ENCODE measurements around the gene CNOT1. TPM values are rescaled to one million over a fixed set of nuclear protein-coding genes. Genes with fewer than 3 reads are reported as not detected.

The CNOT1 gene
- polyA plus RNA-seq, 1 experiment, result 151 TPM

DNA sequence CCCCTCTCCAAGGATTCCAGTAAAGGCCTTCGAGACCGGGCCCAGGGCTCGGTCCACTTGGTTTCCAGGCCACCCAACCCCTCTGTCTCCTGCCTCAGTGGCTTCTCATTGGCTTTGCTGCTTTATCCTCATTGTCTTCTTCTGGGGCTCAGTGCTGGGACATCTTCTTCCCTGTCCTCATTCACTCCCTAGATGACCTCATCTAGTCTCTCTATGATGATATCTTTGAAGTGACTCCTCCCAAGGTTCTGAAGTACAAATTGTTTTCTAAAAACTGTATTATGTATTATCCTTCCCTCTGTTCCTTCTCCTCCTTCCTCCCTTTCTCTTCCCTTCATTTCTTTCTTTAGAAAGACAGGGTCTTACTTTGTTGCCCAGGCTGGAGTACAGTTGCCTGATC lies 156.8 kb downstream of the CNOT1 start:
- no peak overlapping the region for H3K27ac ChIP-seq (ENCODE audit: low read depth, low read length)
- DNase-seq (ENCODE audit: low read depth, low spot score), result no peak
- H3K9me3 ChIP-seq (ENCODE audit: control insufficient read depth, insufficient read depth, low read length), result no peaks in the 10 kb centered on the region
- ChIA-PET CTCF (interaction anchor here (0.5 to 1.4 kb wide), 4 partner anchors 12 to 137 kb away, joined by 3 to 7 read pairs (median 4); no protein-coding TSS in a partner anchor), POLR2A (no interaction called here)
- TF ChIP-seq, protein P1, sequence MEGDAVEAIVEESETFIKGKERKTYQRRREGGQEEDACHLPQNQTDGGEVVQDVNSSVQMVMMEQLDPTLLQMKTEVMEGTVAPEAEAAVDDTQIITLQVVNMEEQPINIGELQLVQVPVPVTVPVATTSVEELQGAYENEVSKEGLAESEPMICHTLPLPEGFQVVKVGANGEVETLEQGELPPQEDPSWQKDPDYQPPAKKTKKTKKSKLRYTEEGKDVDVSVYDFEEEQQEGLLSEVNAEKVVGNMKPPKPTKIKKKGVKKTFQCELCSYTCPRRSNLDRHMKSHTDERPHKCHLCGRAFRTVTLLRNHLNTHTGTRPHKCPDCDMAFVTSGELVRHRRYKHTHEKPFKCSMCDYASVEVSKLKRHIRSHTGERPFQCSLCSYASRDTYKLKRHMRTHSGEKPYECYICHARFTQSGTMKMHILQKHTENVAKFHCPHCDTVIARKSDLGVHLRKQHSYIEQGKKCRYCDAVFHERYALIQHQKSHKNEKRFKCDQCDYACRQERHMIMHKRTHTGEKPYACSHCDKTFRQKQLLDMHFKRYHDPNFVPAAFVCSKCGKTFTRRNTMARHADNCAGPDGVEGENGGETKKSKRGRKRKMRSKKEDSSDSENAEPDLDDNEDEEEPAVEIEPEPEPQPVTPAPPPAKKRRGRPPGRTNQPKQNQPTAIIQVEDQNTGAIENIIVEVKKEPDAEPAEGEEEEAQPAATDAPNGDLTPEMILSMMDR (IDR thresholded peaks at IDR 0.05; ENCODE audit: low read depth, low read length), result no peak
- H3K27me3 ChIP-seq (ENCODE audit: control insufficient read depth, insufficient read depth, low read length), result peaks cover 34% of the 10 kb centered on the region
- no peak overlapping the region for H3K4me3 ChIP-seq (ENCODE audit: low read depth, low read length)

DNA sequence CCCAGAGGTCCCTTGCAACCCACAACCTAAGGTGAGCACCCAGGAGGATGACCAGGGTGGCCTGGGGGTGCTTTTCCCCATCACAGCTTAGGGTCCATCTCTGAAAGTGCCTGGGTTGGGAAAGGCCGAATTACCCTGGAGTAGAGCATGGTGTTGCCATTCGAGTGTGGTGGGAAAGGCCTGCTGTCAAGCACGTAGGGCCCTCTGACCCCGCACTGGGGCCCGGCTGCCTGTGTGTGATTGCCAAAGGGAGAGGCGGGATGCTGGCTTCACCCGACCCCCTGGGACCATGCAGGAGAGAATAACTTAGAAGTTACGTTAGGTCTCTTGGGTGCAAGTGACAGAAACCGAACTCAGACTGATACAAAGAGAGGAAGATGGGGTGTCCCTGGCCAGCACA lies 157.4 kb downstream of the CNOT1 start:
- CTCF ChIA-PET, result no interaction called here

DNA sequence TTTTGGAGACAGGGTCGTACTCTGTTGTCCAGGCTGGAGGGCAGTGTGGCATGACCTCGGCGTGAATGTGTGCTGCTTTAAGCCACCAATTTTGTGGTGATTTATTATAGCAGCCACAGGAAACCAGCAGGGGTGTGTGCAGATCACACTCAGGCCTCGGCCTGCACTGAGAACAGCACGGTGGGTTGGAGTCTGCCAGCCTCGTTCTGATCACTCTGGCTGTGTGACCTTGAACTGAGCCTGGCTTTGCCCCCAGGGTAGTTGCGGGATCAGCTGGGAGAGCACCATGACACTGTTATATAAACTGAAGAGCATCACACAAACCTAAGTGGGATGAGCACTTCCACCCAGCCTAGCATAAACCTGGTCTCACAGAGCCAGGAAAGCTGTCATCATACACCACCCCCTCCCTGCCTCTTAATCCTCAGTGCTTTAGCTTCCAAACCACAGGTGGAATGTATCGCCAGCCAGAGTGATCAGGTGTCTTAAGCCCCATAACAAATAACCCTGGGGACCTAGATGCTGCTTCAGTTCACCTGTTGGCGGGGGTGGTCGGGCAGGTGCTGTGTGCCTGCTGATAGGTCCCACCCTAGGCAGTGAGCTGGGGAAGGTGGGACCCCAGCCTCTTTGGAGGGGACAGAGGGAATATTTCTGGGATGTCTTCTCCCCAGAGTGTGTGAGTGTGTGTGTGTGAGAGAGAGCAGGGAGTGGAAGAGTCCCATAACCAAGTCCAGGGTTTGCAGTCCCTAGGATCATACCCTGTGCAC lies 158.2 kb downstream of the CNOT1 start:
- Histone ChIP-seq H3K4me3 (ENCODE audit: low read depth, low read length) (no peak overlapping the region), H3K9me3 (ENCODE audit: control insufficient read depth, insufficient read depth, low read length) (no peaks in the 10 kb centered on the region), H3K27me3 (ENCODE audit: control insufficient read depth, insufficient read depth, low read length) (peaks cover 40% of the 10 kb centered on the region), H3K27ac (ENCODE audit: low read depth, low read length) (no peak overlapping the region)
- ChIA-PET POLR2A (no interaction called here), CTCF (interaction anchor here (0.6 to 1.4 kb wide), 2 partner anchors 81 to 135 kb away, joined by 4 read pairs; no protein-coding TSS in a partner anchor)
- DNase-seq (ENCODE audit: low read depth, low spot score), result no peak
- TF ChIP-seq, protein P1 (IDR thresholded peaks at IDR 0.05; ENCODE audit: low read depth, low read length), result no peak

More for the DNA sequence above, 157.4 kb downstream of the CNOT1 start:
- TF ChIP-seq, protein P1 (IDR thresholded peaks at IDR 0.05; ENCODE audit: low read depth, low read length), result no peak
- POLR2A ChIA-PET, result no interaction called here
- H3K9me3 ChIP-seq (ENCODE audit: control insufficient read depth, insufficient read depth, low read length), result no peaks in the 10 kb centered on the region
- H3K4me3 ChIP-seq (ENCODE audit: low read depth, low read length), result no peak overlapping the region
- no peak overlapping the region for H3K27ac ChIP-seq (ENCODE audit: low read depth, low read length)
- DNase-seq (ENCODE audit: low read depth, low spot score), result no peak
- H3K27me3 ChIP-seq (ENCODE audit: control insufficient read depth, insufficient read depth, low read length), result peaks cover 34% of the 10 kb centered on the region

Small RNA genes lying within 50 kb of the gene (small RNA-seq; reads per million reads assigned to genes)
- gene RNU6-103P (ENCODE audit: insufficient read length, low read depth) (not detected), gene SNORA46 (ENCODE audit: insufficient read length, low read depth) (686 reads per million, percentile 95 among the genes with 10 or more reads in this experiment), gene SNORA50A (ENCODE audit: insufficient read length, low read depth) (not detected)

Other genes with a start within 250 kb of the CNOT1 start
- 2.5 and 3.3 TPM in 2 replicates for gene GINS3, start 237.4 kb downstream of the CNOT1 start, polyA plus RNA-seq (2011; rRNA removed)
- gene NDRG4, start 129.7 kb downstream of the CNOT1 start, polyA plus RNA-seq (2011; rRNA removed), result 24.3 and 29.0 TPM in 2 replicates
- gene SETD6, start 114.3 kb downstream of the CNOT1 start, polyA plus RNA-seq (2011; rRNA removed), result 5.3 and 6.5 TPM in 2 replicates
- gene SLC38A7, start 54.9 kb upstream of the CNOT1 start, polyA plus RNA-seq (2011; rRNA removed), result 11.7 and 15.0 TPM in 2 replicates
- 98.2 and 99.8 TPM in 2 replicates for gene GOT2, start 104.5 kb upstream of the CNOT1 start, polyA plus RNA-seq (2011; rRNA removed)

Data from AG04450 (cell line).